Activated naive CD4-positive, alpha-beta T cell treated with Interleukin-2 at 50 U/mL for 16 hours (primary cell): ENCODE data around the gene MICAL3.
"Not testable (repeated sequence)": the region's sequence is repeated elsewhere in the genome, so short reads cannot be mapped to it uniquely, and the experiment has no call there.

Experiments
- DNase-seq: peaks from one replicate; pipeline ENCODE4 v3.0.0-alpha.2; 2020

MICAL3 gene

DNA sequence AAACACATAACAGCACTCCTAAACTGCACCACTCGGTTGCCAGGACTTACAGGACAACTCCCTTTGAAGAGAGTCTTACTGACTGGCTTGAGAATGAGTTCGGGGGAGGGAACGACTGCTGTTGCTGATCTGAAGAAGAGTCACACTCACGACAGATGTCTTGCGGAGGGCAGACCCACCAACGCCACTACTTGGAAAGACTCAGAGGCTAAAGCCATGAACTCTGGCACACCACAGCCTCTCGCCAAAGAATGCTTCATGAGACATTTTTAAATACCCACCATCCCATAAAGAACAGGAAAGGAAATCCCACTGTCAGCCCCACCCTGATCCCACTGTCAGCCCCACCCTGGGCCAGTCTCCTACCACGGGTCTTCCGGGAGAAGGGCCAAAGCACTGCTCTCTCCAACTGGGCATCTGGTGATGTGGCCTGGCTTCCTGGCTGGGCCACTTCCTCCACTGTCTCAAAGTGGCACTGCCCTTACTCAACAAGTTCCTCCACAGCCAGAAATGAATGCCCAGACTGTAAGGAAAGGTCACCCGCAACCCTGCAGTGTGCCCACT lies 73.6 kb downstream of the MICAL3 start:
- no peak for DNase-seq

DNA sequence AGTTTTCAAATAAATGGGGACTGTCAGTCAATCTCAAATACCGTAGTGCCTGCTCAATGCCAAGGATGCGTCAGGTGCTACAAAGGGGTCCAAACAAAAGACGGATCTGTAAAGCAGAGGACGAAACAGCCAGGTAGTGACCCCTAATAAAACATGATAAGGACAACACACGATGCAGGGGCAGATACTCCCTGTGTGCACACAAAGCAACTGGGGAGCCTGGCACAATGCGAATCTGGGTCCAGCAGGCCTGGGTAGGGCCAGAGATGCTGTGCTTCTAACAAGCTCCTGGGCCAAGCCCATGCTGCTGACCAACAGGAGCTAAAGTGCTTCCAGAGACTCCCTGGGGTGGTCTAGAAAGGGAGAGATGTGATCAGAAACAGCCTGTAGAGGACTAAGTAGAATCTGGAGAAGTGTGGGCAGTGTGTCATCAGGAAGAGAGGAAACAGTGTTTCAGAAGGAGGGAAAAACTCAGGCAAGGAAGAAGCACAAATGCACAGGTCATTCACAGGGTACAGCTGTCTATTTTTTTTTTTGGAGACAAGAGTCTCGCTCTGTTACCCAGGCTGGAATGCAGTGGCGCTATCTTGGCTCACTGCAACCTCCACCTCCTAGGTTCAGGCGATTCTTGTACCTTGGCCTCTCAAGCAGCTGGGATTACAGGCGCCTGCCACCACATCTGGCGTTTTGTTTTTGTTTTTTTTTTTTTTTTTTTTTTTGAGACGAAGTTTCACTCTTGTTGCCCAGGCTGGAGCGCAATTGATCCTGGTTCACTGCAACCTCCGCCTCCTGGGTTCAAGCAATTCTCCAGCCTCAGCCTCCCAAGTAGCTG lies 74.5 kb downstream of the MICAL3 start:
- DNase-seq: no peak

DNA sequence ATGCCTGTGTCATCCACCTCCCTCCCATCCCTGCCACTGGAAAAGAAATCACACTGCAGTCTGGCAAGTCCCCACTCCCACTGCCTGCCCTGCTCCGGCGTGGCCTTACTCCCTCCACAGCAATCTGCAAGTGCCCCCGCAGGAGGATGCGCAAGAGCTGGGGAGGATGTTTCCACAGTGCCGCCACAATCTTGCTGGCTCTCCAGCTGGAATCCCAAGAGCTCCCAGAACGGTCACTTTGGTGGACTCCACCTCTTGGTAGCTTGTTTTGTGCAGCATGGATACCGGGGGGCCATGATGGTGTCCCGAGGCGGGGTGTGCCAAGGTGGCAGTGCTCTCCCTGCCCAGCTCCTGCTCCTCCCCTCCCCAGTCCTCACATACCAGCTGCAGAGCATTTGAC lies 76.3 kb downstream of the MICAL3 start:
- DNase-seq: no peak

DNA sequence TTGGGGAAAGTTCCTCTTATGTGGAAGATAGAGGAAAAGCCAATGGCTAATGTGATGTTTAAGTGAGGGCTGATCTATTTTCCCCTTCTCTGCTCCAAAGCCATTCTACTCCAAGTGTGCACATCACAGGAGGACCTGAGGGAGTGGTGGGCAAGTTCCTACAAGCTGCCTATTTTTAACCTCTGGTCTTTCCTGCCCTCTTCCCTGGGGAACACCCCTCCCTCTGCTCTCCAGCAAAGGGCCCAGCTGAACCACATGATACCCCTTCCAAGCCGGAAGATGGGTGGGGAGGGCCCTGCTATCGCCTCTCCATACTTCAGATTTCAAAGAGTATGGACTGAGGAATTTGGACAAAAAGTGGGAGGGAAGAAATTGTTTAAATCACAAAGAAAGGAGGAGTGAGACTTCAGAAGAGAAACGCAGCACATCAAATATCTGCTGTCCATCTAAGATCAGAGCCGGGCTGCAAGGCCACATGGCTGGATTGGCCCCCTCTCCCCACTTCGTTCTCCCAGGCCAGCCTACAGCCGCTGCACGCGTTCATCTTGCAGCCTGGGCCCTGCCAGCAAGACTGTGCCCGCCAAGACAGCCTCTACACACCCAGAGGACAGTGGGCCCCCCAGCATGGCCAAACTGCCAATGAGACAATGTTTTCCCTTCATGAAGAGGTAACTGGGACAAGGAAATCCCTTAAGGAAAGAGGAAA lies 77.5 kb downstream of the MICAL3 start:
- DNase-seq: no peak

DNA sequence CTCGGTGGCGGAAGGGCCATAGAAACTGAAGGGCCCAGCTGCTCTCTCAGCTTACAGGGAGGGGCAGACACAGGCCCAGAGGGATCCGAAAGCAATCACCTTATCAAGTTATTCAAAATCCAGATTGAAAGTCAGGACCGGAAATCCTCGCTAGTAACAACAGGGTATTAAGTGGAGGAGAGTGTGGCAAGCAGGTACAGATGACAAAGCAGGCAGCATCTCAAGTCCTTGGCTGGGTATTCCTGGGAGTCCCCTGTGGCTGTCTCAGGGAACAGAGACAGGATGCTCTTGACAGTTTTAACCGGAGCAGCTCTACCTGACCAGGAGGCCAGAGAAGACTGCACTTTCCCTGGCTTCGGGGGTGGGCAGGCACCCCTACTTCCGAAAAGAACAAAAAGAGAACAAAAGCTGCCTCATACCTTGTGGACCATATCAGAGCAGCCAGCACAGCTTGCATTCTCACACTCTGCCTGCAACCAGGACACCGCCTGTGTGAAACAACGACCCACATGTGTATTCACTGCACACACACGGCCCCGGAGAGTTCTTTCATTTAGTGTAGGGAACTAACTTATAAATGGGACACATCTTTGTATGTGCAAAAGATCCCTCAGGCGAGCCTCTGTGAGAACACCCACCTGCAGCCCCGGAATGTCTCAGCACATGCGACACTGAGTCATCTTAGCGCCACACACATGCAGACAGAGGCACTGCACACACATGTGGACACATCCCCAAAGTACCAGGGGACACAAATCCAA lies 78.3 kb downstream of the MICAL3 start:
- DNase-seq: no peak

DNA sequence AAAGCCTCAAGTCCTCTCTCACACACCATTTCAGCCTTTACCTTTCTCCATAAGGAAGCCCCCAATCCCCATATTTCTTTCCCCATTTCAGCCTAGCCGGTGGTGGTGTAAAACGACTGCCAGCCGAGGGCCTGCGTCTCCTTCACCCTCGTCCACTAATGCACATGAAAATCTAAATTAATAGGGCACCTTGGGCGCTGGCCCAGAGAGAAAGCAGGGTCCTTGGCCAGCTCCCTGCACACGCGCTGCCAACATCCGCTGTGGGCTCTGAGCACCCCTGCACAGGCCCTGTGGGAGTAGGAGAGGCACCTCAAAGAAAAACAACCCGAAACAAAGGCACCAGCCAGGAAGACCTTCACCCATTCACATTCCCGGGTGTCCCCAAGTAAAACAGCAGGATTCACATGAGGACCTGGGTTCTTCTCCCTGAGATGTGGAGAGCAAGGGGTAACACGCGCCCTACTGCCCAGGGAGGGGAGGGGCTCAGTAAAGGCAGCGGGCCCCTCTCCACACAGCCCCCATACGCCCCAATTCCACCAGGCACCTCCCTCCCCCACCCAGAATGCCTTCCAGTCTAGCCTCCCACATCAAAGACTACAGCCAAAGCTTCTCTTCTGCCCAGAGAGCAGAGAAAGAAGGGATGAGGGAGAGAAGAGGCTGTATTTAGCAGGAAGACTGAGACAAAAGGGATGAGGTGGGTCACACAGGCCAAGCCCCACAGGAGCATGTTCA lies 79.0 kb downstream of the MICAL3 start:
- no peak for DNase-seq

DNA sequence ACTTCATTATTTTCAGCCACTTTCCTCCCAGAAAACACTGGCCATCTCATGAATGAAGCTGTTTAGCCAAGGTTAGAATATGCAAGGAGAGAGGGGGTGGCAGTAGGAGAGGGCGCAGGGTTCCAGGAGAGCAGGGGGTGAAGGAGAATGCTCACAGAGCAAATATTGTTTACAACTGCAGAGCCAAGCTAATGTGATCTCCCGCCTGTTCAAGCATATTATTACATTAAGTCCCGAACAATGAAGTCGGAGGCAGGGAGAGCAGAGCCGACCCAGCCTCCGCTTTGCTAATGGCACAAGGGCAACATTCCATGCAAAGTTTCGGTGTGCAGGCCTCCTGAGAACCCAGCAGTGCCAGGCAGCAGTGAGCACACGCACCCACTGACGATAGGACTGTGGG lies 80.1 kb downstream of the MICAL3 start:
- no peak for DNase-seq

DNA sequence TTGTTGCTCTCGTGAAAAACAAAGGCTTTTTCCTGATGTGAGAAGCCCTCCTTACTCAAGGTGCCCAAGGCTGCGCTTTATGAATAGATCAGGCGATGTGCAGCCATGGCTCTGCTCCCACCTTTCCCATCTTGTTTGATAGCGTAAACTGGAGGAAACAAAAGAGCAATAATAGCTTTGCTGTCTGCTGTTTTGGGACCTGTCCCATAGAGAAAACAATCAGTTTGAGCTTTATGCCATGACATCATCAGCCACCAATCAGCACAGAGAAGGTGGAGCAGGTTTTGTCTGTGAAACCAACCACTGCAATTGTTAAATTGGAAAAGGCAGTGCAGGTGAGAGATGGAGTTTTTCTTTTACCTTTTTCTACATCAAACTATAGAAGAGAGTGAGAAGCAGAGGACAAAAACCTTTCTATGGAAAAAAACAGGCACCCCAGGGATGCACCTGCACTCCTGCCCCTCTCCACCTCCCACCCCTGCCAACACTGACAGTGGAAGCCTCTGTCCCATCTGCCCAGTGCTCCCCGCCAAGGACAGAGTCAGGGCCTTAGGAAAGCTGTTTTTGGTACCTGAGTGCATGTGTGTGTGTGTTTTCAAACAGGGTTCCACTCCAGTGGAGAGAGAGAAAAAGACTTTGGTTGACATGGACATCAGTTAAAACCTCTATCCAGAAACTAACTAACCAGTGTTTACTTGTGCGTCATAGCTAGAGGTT lies 80.7 kb downstream of the MICAL3 start:
- no peak for DNase-seq

DNA sequence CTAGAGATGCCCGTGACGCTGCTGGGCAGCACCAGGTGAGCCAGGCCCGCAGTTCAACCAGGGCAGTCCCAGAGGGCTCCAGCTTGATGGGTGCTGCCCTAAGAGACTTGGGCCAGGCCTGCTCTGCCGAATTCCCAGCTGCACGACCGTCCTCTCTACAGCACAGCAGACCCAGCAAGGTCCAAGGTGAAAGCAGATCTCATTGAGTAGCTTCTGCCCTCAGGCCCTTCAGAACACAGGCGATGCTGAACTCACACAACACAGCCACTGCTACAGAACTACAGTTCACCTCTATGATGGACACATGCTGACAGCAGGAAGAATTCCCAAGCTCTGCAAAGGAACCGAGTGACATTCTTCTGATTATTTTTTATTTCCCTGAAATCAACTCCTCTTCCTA lies 81.6 kb downstream of the MICAL3 start:
- no peak for DNase-seq

DNA sequence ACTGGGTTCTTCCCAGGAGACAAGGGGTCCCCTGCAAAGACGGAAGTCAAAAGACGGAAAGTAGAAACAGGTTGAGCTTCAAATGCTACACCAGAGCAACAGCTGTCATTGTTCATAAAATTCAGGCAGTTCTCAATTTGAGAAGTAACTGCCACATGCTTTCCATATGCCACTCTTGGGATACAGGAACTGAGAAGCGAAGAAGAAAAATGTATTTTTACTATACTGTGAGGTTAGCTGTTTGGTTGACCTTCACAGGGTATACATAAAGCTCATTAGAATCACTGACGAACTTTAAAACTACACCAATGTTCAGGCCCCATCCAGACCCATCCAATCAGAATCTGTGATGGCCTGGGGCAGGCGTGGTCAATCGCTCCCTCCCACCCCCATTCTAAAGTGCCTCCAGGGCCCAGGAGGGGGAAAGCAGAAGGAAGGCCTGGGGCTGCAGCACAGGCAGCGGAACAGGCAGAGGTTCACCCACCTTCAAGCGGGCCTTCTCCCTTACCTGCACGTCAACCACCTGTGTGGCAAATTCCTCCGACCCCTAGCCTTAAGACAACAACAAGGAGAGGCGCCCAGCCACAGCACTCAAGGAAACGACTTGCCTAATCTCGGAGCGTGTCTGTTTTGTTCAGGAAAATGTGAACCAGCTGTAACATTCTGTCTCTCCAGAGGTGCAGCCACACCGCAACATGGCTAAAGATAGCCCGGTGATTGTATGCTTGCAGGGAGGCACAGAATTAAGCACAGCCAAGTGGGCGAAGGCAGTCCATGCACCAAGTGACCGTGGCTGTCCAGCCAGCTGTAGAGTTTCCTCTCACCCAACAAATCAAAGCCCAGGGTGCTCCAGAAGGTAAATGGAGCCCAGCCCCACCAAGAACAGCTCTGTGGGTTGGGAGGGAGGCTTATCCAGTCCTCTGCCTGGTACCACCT lies 82.6 kb downstream of the MICAL3 start:
- no peak for DNase-seq

DNA sequence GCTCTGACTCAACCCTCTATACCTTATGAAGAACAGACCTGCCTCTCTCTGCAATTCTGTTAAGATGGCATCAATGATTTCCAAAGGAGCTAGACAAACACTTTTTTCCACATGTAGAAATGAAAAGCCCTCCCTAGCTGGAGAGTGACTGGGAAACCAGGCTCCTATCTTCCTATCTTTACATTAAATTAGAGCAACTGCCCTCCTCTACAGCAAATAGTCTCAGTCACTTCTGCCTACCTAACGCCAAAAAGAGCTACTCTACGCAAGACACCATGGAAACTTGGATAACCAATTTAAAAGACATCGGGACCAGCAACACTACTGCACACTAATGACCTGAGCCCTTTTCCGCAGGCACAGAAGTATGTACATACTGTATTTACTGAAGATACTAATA lies 84.8 kb downstream of the MICAL3 start:
- DNase-seq: no peak

DNA sequence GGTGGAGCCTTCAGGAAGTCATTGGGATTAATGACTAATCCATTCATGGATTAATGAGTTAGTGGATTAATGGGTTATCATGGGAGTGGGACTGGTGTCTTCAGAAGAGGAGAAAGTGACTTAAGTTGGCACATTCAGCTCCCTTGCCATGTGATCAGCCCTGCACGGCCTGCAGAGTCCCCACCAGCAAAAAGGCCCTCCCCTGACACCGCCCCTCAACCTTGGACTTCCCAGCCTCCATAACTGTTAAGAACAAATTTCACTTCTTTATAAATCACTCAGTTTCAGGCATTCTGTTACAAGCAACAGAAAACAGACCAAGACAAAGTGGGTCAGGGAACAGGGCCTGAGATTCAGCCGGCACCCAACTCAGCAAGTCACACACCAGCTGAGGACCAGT lies 85.3 kb downstream of the MICAL3 start:
- DNase-seq: no peak

DNA sequence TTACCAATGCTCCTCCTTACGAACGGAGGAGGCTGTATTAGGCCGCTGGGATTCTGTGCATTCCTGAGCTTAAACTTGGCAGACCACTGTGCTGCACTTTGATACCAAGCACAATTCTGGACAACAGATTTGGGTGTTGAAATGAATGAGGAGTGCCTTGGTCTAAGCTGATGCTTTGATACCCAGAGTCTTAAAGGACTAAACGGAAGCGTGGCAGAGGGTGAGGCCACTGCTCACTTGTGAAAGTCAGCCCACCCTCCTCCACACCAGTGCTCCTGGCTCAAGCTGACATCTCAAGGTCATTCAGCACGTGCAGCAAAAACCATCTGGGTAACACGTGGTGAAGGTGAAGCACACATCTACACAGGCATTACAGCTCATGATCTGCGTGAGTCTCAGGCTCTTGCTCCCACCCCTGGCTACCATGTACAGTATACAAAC lies 85.9 kb downstream of the MICAL3 start:
- no peak for DNase-seq

DNA sequence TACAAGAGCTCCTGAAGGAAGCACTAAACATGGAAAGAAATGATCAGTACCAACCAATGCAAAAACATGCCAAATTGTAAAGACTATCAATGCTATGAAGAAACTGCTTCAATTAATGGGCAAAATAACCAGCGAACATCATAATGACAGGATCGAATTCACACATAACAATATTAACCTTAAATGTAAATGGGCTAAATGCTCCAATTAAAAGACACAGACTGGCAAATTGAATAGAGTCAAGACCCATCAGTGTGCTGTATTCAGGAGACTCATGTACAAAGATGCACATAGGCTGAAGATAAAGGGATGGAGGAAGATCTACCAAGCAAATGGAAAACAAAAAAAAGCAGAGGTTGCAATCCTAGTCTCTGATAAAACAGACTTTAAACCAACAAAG lies 91.9 kb downstream of the MICAL3 start:
- not testable (repeated sequence) for DNase-seq

DNA sequence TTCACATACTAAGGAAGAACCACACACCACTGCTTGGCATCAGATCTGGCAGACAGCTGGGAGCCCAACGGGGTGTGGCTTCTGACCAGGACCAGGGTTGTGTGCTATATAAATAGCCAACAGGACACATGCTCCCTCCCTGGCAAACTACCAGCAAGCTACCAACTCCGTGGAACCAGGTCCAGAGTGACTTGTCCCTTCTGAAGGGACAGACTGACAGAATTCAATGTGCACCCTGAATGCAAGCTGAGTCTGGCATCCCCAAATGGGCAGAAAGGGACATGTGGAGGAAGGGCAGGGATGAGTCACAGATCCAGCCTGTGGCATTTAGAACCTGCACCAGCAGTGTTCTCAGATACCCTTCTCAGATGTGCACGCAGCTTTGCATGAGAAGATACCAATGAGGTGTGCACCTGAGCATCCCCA lies 92.9 kb downstream of the MICAL3 start:
- no peak for DNase-seq

DNA sequence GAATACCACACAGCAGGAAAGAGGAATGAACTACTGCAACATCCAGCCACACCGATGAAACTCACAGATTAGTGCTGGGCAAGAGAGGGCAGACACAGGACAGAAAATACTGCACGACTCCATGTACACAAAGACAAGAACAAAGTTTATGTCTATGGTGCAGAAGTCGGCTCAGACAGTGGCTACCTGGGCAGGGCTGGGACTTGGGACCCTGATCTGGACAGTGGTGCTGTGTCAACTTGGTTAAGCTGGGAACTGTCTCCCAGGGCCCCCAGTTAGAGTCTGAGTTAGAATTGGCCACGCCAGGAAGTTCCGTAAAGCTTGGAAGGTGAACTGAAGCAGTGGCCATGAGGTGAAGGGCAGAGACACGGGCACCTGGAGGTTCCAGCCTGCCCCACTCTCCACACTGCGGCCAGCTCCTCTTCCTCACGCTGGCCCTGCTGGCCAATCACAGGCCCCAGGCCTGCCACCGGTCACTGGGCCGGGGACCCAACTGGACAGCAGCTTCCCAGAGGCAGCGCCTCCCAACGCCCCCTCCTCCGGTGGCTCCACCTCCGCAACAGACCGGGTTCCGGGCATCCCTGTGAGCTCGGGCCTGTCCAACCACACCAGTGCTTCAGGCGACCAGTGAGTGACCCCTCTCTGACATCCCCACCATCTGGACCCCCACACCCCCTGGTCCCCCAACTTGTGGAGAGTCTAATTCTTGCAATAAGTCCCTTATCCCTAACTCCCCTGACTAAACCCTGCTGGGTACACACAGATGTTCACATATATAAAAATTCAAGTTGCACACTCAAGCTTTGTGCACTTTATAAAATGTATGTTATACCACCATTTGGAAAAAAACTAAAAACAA lies 93.7 kb downstream of the MICAL3 start:
- DNase-seq: no peak

DNA sequence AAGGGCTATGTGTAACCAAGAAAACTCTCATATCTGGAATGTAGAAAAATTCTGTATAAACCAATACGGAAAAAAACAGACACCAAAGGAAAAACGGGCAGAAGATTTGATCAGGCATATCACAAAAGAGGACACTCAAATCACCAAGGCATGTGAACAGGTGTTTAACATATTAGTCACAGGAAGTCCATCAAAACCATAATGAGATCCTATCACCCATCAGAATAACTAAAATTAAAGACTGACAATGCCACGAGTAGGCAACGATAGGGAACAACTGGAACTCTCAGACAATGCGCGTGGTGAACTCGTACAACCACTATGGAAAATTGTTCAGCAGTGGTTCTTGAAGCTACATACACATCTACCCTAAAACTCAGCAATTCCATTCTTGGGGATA lies 94.5 kb downstream of the MICAL3 start:
- DNase-seq: no peak

DNA sequence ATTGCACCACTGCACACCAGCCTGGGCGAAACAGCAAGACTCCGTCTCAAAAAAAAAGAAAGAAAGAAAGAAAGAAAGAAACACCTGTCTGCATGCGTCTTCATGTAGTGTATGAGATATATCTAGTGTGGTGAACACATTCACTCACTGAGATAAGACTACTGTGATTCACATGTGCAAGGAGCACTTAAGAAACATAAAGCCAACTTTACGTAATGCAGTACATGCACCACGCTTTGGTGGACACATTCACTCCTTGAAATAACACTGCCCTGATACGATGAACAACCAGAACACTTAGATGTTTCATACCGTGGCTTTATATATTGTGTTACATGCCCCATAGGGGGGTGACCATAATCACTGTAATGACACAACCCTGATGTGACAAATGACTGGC lies 96.0 kb downstream of the MICAL3 start:
- no peak for DNase-seq

DNA sequence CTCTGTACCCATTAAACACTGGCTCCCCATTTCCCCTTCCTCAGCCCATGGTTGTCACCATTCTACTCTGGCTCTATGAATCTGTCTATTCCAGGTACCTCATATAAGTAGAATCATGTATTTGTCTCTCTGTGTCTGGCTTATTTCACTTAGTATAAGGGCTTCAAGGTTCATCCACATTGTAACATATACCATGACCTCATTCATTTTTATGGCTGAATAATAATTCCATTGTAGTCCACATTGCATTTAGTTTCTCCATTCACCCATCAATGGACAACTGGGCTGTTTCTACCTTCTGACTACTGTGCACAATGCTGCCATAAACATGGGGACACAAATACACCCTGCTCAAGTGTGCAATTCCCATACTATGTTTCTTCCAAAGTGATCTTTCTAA lies 97.3 kb downstream of the MICAL3 start:
- DNase-seq: no peak

DNA sequence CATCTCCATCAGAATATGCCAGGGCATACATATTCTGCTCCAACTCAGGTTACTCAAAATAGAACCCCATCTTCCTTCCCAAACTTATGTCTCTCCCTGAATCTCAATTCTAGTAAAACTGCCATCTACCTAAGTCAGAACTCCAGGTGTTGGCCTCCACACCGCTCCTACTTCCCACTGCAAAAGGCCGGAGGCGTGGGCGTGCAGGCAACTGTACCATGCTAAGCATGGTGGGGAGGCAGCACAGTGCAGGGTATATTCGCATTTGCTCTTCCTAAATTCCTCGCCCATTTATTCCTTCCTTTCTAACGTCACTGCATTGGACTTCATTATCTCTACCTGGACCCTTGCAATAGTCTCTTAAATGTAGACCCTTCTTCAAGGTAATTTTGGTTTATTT lies 97.8 kb downstream of the MICAL3 start:
- no peak for DNase-seq
